ENCODE data around the gene TRIM43. TPM values are rescaled to one million over a fixed set of nuclear protein-coding genes. Genes with fewer than 3 reads are reported as not detected.
"Not testable (repeated sequence)": the region's sequence is repeated elsewhere in the genome, so short reads cannot be mapped to it uniquely, and the experiment has no call there.

The TRIM43 gene
- total and polyA plus RNA-seq, 11 donors, result not detected

DNA sequence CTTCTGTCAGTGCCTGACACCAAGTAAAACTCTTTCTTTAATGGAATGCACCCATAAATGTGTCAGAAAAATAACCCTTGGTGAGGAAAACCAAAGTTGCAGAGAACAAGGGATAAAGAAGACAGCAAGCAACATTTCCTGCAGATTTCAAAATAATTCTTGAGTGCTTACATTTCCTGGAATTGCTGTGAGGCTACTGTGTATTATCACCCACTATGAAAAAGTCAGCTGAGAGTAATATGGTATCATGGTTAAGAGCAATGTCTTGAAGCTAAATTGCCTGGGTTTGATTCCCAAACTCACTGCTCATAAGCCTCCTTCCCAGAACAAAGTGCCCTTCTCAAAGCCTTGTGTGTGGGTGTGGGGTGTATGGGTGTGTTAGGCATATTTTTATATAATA is 10.3 kb downstream of the TRIM43 start:
- DNase-seq; H3K36me3 ChIP-seq; H3K4me3 ChIP-seq; intact Hi-C loops (cut with DNase I); H3K9me3 ChIP-seq; ATAC-seq; H3K27me3 ChIP-seq; H3K4me1 ChIP-seq; H3K27ac ChIP-seq: not testable (repeated sequence)

DNA sequence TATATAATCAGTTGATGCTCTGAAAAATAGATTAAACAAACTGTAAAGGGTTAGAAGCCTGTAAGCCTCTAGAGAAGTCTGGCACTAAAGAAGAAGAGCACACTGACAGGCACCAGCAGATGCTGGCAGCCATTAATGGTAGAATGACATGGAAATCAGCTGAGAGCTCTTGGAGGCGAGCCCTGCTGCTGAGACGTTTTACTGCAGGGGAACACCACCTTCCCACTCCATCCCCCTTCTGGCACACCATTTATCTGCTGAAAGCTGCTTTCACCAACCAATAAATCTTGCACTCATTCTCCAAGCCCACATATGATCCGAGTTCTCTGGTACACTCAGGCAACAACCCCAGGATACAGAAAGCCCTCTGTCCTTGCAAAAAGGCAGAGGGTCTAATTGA is 16.6 kb downstream of the TRIM43 start:
- DNase-seq; H3K4me1 ChIP-seq; H3K36me3 ChIP-seq; H3K4me3 ChIP-seq; H3K27me3 ChIP-seq; H3K9me3 ChIP-seq; H3K27ac ChIP-seq; intact Hi-C loops (cut with DNase I): not testable (repeated sequence)
- peak in 2 of 4 donors; percentile 48 to 49 for ATAC-seq
- no CpG with 5 or more reads among the region's 3 CpGs for WGBS, 4 donors

DNA sequence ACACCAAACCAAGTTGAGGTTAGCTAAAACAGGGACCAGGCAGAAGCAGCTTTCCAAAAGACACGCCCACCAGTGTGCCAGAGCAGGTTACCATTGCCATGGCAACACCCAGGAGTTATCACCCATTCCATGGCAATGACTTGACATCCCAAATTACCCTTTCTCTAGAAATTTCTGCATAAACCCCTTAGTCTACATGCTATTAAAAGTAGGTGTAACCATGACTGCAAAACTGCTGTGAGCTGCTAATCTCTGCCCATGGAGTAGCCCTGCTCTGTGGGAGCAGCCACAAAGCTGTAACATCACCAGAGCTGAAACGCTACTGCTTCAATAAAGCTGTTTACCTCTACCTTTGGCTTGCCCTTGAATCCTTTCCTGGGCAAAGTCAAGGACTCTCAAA is 18.0 kb downstream of the TRIM43 start:
- ATAC-seq; H3K9me3 ChIP-seq; H3K4me3 ChIP-seq; DNase-seq; H3K4me1 ChIP-seq; H3K36me3 ChIP-seq; H3K27ac ChIP-seq; intact Hi-C loops (cut with DNase I); H3K27me3 ChIP-seq: not testable (repeated sequence)
- no CpG with 5 or more reads among the region's 2 CpGs for WGBS, 4 donors

DNA sequence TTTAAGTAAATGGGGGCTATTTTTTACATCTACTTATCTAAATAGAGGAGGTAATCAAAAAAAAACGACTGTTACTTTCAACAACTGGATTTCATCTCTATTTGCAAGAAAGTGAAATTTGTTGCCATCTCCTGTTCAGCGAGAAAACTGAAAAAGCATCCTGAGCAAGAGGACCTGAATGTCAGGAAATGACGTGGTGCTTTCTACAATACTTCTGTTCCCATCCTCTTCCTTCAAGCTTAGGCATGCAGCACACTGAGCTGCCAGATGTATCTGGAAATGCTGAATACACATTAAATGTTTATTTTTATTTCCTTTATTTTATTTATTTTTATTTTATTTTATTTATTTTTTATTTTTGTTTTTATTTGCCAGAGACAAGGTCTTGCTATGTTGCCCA is 21.2 kb downstream of the TRIM43 start:
- H3K36me3 ChIP-seq; H3K27me3 ChIP-seq; H3K4me3 ChIP-seq; intact Hi-C loops (cut with DNase I); H3K9me3 ChIP-seq; H3K4me1 ChIP-seq; DNase-seq; ATAC-seq; H3K27ac ChIP-seq: not testable (repeated sequence)
- no CpG with 5 or more reads among the region's 3 CpGs for WGBS, 4 donors

DNA sequence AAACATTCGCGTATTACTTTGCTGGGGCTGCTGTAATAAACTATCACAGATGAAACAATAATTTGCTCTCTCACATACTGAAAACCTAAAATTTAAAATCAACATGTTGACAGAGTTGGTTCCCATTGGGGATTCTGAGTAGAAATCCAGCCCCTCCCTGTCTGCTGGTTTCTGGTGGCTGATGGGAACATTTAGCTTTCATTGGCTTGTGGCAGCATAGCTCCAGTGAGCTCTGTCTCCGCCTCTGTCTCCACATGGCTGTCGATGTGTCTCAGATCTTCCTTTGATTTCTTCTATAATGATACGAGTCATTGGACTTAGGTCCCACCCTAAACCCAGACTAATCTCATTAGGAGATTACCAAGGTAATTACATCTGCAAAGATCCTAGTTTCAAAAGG is 30.9 kb downstream of the TRIM43 start:
- H3K9me3 ChIP-seq; H3K4me1 ChIP-seq; DNase-seq; H3K27ac ChIP-seq; intact Hi-C loops (cut with DNase I); H3K4me3 ChIP-seq; H3K27me3 ChIP-seq; ATAC-seq; H3K36me3 ChIP-seq: not testable (repeated sequence)
- WGBS, 4 donors, result no CpG with 5 or more reads among the region's 5 CpGs

DNA sequence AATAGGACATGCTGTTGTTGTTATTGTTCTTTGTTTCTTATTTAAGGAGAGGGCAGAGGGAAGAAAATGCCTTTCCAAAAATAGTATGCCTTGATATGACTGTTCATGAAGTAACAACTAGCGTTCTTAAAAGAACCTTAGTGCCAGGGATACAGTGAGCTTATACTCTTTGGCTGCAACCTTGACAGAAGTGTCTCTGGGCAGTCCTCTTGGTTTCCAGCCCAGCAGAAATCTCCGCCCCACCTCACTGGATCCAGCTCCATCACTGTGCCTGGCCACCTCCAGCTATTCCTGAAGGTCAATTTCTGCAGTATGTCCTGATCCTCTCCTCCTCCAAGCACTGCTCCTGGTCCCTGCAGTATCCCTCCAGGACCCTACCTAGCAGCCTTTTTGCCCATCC is 39.2 kb downstream of the TRIM43 start:
- peak in 2 of 4 donors; percentile 50 to 51 for ATAC-seq
- H3K27me3 ChIP-seq; H3K9me3 ChIP-seq; H3K4me1 ChIP-seq; H3K36me3 ChIP-seq; DNase-seq; H3K27ac ChIP-seq; H3K4me3 ChIP-seq; intact Hi-C loops (cut with DNase I): not testable (repeated sequence)
- WGBS, 4 donors, result no CpG with 5 or more reads among the region's 2 CpGs

DNA sequence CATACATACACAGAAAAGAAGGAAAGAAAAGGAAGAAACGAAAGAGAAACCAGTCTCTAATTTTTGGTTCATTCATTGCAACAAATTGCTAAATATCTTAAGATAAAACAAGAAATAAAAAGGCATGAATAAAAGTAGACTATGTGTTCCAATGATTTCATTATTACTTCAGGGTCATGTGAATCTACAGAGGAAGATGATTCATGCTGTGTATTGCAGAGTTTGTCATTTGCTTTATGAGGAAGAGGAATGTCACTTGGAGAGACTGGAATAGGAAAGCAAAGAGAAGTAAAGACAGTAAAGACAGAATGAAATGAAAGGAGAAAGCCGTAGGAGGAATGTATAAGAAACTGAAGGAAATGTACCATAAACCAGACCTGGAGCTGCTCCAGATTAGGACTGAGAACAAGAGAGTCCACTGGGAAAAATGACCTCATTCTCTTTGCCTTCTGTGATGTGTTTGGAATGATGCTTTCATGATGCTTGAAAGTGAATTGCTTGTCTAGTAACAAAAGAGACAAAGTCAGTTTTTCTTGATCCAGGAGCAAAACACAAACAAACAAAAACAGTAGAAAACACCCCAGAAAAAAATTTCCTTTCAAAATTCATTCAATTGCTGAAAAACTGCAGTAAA is 41.9 kb downstream of the TRIM43 start:
- H3K27ac ChIP-seq; DNase-seq; H3K36me3 ChIP-seq; H3K4me3 ChIP-seq; H3K27me3 ChIP-seq; H3K4me1 ChIP-seq; intact Hi-C loops (cut with DNase I); H3K9me3 ChIP-seq: not testable (repeated sequence)
- peak in 3 of 4 donors; percentile 47 to 73 (median 48) for ATAC-seq
- WGBS, 4 donors, result no CpG with 5 or more reads among the region's 2 CpGs

DNA sequence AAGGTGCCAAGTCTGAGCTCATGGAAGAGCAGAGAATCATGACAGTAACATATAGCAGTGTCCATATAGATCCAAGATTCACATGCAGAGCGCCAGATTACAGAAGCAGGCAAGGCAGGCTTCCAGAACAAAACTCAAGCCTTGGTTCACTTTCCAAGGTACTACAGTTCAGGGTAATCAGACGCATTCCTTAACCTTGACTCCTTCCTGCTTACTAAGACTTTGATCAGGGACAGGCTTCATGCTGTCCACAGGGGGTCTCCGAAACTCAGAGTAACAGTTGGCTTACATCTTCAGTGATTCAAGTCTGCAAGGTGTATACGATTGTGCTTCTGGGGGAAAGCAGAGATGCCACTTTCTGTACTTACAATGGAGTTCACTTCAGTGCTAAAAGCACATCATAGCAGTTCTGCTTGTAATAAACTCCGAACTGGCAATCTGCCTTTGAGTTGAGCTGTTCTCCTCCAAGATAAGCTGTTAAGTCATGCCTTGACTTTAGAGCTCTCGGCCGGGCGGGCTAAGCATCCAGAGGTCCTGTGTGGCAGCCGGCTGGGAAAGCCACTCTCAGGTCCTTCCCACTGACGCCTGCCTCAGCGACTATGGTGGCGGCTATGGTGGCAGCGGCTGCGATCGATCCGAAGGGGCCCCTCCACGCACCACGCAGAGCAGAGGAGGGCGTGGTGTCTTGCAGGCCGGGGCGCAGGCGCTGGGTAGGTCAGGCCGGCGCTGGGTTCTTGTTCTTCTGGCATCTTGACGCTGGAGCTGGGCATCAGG is 48.9 kb downstream of the TRIM43 start:
- WGBS, 4 donors, result 36 to 81% (median 62%) methylated on average over 2 of the region's 25 CpGs; no CpG with 5 or more reads in 1 of the 4 donors
- H3K4me3 ChIP-seq; H3K4me1 ChIP-seq; DNase-seq; H3K27me3 ChIP-seq; H3K36me3 ChIP-seq; H3K9me3 ChIP-seq; intact Hi-C loops (cut with DNase I); H3K27ac ChIP-seq: not testable (repeated sequence)
- peak in 3 of 4 donors; percentile 5 to 57 (median 55) for ATAC-seq

DNA sequence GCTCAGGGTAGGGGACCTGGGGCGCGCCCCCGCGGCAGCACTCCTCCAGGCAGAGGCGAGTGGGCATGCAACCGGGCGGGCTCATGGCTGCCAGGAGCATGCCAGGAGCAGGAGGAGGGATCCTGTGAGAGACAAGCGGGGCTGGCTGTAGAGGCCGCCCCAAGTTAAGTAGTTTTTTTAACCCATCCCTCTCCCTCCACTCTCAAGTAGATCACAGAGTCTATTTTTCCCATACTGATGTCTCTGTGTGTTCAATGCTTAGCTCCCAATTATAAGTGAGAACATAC is 49.4 kb downstream of the TRIM43 start:
- intact Hi-C loops (cut with DNase I); H3K4me1 ChIP-seq; H3K4me3 ChIP-seq; H3K9me3 ChIP-seq; H3K27ac ChIP-seq; DNase-seq; H3K36me3 ChIP-seq; H3K27me3 ChIP-seq: not testable (repeated sequence)
- peak in 2 of 4 donors; percentile 43 to 60 for ATAC-seq
- no CpG with 5 or more reads among the region's 9 CpGs for WGBS, 4 donors

DNA sequence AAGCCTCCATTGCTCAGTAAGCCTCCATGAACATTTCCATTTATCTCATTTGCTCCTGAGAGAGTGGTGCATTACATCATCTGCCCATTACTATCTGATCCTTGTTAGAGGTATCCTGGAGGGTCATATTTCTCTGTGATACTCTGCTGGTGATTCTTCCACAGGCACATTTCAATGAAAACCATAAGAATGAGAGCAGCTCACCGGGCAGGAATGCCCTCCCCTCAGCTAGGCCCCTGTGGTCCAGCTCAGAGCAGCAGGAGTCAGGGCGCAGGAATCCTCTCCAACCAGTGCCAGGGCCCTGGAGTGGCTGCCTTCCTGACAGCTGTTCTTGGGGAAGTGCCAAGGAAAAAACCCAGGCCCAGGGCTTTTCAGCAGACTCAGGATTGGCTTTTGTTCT is 50.0 kb downstream of the TRIM43 start:
- ATAC-seq, result peak; percentile 40 to 64 (median 54)
- intact Hi-C loops (cut with DNase I); H3K36me3 ChIP-seq; H3K27me3 ChIP-seq; H3K4me3 ChIP-seq; H3K9me3 ChIP-seq; DNase-seq; H3K27ac ChIP-seq; H3K4me1 ChIP-seq: not testable (repeated sequence)
- WGBS, 4 donors, result 25 to 71% methylated on average over 1 to 2 of the region's 2 CpGs; no CpG with 5 or more reads in 2 of the 4 donors

DNA sequence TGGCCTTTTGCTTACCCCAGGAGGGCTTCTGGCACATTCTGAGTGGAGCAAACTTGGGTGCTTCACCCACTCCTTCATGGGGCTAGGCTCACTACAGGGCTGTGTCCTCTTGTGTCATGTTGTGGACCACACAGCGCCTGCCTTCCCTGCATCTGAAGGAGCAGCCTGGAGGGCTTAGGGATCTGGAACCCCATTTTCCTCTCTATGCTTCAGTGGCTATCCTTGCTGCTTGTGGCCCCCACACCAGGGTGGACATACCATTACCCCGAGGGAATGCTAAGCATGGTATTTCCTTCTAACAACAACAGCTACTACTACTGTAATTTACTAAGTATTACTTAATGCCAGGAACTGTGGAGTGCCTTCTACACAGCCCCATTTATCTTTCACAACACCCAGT is 50.6 kb downstream of the TRIM43 start:
- ATAC-seq; H3K9me3 ChIP-seq; H3K36me3 ChIP-seq; H3K4me3 ChIP-seq; DNase-seq; H3K27me3 ChIP-seq; H3K4me1 ChIP-seq; H3K27ac ChIP-seq; intact Hi-C loops (cut with DNase I): not testable (repeated sequence)
- 85 to 91% methylated on average over 2 of the region's 2 CpGs; no CpG with 5 or more reads in 2 of the 4 donors for WGBS, 4 donors
